ENCODE measurements around the gene GLB1L.

DNA sequence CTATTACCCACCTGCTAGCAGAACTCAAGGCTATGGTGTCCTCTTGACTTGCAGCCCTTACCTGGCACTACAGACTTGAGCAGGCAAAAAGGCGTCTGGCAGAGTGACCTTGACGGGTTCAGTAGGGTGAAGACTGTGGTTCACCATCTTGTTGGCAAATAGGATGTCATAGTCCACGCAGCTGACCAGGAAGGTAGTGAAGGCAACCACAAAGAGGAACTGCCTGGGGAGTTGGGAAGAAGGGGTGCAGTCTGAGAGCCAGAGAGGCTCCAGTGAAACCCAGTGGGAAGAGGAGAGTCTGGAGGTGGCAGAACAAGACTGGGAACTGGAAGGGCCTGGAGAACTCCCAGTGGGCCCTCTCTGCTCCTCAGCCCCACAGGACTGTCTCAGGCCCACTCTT, 19.9 kb downstream of the GLB1L start:
- TF ChIP-seq, protein P1, sequence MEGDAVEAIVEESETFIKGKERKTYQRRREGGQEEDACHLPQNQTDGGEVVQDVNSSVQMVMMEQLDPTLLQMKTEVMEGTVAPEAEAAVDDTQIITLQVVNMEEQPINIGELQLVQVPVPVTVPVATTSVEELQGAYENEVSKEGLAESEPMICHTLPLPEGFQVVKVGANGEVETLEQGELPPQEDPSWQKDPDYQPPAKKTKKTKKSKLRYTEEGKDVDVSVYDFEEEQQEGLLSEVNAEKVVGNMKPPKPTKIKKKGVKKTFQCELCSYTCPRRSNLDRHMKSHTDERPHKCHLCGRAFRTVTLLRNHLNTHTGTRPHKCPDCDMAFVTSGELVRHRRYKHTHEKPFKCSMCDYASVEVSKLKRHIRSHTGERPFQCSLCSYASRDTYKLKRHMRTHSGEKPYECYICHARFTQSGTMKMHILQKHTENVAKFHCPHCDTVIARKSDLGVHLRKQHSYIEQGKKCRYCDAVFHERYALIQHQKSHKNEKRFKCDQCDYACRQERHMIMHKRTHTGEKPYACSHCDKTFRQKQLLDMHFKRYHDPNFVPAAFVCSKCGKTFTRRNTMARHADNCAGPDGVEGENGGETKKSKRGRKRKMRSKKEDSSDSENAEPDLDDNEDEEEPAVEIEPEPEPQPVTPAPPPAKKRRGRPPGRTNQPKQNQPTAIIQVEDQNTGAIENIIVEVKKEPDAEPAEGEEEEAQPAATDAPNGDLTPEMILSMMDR (IDR thresholded peaks at IDR 0.05): no peak
- no peak for TF ChIP-seq POLR2A (IDR thresholded peaks at IDR 0.05)
